Brain microvascular endothelial cell (primary cell): ENCODE data around the gene PGLYRP4.
"Not testable (repeated sequence)": the region's sequence is repeated elsewhere in the genome, so short reads cannot be mapped to it uniquely, and the experiment has no call there.

Source experiments
- DNase-seq: peaks from one replicate; pipeline ENCODE4 v3.0.0-alpha.2; 2020
- H3K27ac ChIP-seq: fragments of 250-450 bp; sonication (Bioruptor Pico); 2 replicates; pipeline ENCODE4 v1.5.1; 2020; ENCODE audit warnings: mild to moderate bottlenecking, moderate library complexity
- H3K27me3 ChIP-seq: fragments of 250-450 bp; sonication (Bioruptor Pico); replicated peaks from 2 replicates; pipeline ENCODE4 v1.5.1; 2020; ENCODE audit warnings: mild to moderate bottlenecking
- H3K36me3 ChIP-seq: fragments of 250-450 bp; sonication (Bioruptor Pico); replicated peaks from 2 replicates; pipeline ENCODE4 v1.5.1; 2020; ENCODE audit warnings: mild to moderate bottlenecking
- H3K4me3 ChIP-seq: 2 replicates; pipeline ENCODE4 v1.5.1; 2011; ENCODE audit warnings: low read depth, mild to moderate bottlenecking, control low read depth, low read length, moderate library complexity
- CTCF ChIP-seq: IDR thresholded peaks from 2 replicates; pipeline ENCODE4 v1.5.1; 2011; ENCODE audit warnings: low read depth, mild to moderate bottlenecking, moderate library complexity, low read length, control low read depth, inconsistent platforms; ENCODE audit errors: missing control alignments
- in situ Hi-C: cut with HindIII; loops from 2 replicates; pipeline ENCODE4 v1.10.0; 2017; ENCODE audit warnings: low sequenced_read_pairs, low pct_ligation_motif_present

The PGLYRP4 gene

DNA sequence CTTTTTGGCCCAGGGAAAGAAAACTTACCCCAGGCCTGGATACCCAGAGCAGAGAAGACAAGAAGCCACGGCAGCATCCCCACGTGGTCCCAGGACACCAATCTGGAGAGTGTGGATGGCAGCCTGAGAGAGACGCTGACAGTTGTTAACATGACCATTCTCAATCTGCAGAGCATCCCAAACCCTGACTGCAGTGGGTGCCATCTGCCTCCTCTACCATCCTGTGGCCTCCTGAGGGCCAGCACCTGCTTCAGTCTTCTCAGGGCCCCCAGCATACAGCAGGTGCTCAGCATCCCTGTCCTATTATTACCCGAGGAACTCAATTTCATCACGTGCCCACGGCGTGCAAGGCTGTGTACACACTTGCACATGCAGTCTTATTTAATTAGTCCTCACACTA lies 785 bp downstream of the PGLYRP4 start:
- in situ Hi-C loops = no loop called here
- Histone ChIP-seq H3K4me3 (no peak overlapping the region), H3K36me3 (no peaks in the 10 kb centered on the region), H3K27ac (no peak overlapping the region), H3K27me3 (no peaks in the 10 kb centered on the region)
- no peak for TF ChIP-seq CTCF
- DNase-seq = no peak

DNA sequence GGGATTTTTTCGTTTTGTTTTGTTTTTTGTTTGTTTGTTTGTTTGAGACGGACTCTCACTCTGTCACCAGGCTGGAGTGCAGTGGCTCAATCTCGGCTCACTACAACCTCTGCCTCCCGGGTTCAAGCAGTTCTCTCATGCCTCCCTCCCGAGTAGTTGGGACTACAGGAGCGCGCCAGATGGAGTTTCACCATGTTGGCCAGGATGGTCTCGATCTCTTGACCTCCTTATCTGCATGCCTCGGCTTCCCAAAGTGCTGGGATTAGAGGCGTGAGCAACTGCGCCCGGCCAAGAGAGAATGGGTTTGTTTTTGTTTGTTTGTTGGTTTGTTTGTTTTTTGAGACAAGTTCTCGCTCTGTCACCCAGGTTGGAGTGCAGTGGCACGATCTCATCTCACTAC lies 1.6 kb downstream of the PGLYRP4 start:
- H3K4me3 ChIP-seq, H3K27ac ChIP-seq, DNase-seq, H3K36me3 ChIP-seq, H3K27me3 ChIP-seq, in situ Hi-C loops: not testable (repeated sequence)

DNA sequence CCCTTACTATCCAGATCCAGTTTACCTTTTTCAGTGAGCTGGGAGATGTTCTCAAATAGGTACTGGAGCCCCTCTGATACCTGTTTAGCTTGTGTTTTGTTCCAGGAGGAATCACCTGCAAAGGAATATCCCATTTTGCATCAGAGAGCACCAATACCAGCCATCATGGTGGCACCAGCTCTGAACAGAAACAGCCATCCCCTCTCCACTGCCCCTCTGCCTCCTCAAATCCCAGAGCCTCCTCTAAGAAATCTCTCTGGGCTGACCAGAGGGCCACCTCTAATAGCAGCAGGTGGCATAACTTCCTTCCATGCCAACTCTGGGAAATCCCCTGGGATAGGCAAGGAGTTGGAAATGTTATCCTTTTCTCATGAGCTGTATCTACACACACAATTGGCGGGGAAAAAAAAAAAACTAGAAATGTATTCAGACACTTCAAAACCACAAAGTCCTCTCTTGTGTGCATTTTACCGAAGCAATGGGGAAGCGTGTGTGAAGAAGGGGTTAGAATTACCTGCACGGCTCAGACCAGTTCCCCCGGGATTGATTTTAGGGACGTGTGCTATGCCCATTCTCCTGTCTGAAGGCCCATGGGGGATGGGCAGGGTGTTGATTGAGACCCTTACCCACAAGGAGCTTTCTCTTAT lies 2.4 kb downstream of the PGLYRP4 start:
- H3K27me3 ChIP-seq = no peaks in the 10 kb centered on the region
- TF ChIP-seq CTCF = no peak
- in situ Hi-C loops = no loop called here
- no peak overlapping the region for H3K27ac ChIP-seq
- DNase-seq = no peak
- no peaks in the 10 kb centered on the region for H3K36me3 ChIP-seq
- H3K4me3 ChIP-seq = no peak overlapping the region

DNA sequence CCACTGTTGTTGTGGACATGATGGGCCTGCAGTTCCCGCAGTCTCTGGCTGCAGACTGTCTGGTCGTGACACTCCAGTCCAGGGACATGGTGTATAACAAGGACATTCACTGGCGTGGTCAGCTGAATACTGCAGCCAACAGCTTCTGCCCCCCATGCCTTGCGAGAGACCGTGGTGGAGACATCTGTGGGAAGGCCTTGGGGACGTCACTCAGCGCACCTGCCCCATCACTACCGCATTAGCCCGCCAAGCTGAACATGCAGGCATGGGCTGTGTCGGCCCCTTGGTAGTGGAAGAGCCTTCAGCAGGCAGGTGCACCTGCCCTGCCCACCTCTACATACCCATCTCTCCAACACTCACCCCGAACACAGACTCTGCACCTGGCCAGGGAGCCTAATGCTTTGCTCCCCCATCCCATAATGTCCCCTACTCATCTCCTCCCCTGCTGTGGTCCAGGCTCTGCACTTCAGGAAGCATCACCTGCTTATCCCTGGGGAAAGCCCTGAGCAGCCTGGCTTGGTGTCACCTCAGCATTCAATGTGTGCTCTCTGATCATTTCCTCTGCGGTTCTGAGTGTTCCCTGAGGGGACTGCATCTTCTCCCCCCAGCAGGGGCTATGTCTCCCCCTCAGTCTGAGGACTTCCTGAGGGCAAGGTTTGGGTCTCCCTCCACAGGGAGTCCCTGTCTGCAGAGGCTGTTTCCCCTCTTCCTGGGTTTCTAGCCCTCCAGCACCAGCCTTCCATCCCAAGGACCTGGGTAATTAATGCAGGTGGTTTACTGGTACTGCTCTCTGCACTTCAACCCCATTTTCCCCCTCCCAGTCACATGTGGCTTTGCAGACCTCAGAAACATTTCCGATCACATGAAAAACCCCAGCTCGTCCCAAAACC lies 3.2 kb downstream of the PGLYRP4 start:
- H3K27ac ChIP-seq = no peak overlapping the region
- no peaks in the 10 kb centered on the region for H3K27me3 ChIP-seq
- in situ Hi-C loops = no loop called here
- no peak overlapping the region for H3K4me3 ChIP-seq
- no peak for DNase-seq
- TF ChIP-seq CTCF = no peak
- no peaks in the 10 kb centered on the region for H3K36me3 ChIP-seq

DNA sequence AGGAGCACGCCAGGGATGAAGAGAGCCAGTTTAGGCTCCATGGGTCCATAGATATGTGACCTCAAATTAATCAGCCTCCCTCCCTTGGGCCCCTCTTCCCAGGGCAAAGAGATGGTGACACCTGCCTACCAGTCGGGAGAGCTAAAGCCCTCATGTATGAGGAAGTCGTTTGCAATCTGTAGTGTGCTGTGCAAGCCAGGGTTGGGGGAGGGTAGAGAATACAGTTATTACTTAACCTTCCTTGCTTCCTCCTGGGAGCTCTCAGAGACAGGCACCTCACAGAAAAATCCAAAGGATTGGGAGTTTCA lies 4.0 kb downstream of the PGLYRP4 start:
- no peaks in the 10 kb centered on the region for H3K36me3 ChIP-seq
- H3K4me3 ChIP-seq = no peak overlapping the region
- TF ChIP-seq CTCF = no peak
- no peak overlapping the region for H3K27ac ChIP-seq
- H3K27me3 ChIP-seq = no peaks in the 10 kb centered on the region
- no peak for DNase-seq
- in situ Hi-C loops = no loop called here

DNA sequence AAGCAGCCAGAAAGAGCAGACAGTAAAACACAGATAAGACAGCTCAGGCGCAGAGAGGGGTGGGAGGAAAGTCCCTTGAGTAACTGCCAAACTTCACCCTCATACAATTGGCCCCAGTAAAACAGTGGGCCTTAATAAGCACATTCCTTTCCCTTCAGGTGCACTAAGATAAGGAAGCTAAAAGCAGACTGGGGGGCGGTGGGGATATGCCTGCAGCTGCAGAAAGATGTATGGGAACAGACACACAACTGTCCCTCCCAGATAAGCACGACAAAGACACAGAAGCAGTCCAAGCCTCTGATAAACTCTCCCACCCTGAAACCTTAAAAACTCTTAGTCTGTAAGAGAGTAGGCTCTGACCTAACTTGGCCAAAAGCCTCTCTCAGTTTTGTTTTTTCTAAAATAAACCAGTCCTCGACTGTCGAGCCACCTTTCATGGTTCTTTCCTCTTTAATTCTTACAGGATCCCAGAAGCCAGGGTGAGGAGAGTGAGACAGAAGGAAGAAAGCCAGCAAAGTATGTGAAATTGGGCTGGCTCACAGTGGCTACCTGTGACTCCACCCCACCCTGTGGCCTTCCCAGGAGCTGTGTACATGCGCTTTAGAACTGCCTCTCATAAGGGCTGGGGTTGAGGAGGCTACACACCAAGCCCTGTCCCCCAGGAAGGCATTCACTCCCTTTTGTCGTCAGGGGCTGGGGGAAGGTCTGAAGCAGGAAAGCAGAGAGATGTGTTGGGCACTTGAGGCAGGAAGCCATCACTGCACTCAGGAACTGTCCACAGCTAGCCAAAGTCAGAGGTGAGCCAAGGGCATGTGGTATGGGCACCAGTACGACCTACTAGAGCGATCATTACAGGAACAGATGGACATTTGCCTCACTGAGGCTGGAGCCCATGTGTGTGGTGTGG lies 4.6 kb downstream of the PGLYRP4 start:
- Histone ChIP-seq H3K36me3 (no peaks in the 10 kb centered on the region), H3K4me3 (no peak overlapping the region), H3K27ac (no peak overlapping the region), H3K27me3 (no peaks in the 10 kb centered on the region)
- no peak for DNase-seq
- in situ Hi-C loops = no loop called here
- no peak for TF ChIP-seq CTCF
